HepG2 (cell line): ENCODE results near the gene DDR1. TPM values are rescaled to one million over a fixed set of nuclear protein-coding genes. Genes with fewer than 3 reads are reported as not detected.

ENCODE experiments used
- AKAP8 ChIP-seq: sonication (generic); formaldehyde crosslinking; IDR thresholded peaks from 2 replicates; pipeline ENCODE4 v1.5.1; 2020; ENCODE audit warnings: mild to moderate bottlenecking, missing genetic modification reagents
- CTCF ChIP-seq: sonication (generic); formaldehyde crosslinking; IDR thresholded peaks from 2 replicates; pipeline ENCODE4 v1.5.0; 2020; ENCODE audit warnings: mild to moderate bottlenecking, missing genetic modification reagents, moderate library complexity
- EHMT2 ChIP-seq: fragments of 200-600 bp; sonication (generic); IDR thresholded peaks from 2 replicates; pipeline ENCODE4 v1.7.0; 2017; ENCODE audit warnings: antibody characterized with exemption, low read depth, low read length, borderline replicate concordance
- KDM3A ChIP-seq: IDR thresholded peaks from 2 replicates; pipeline ENCODE4 v1.6.1; 2018; ENCODE audit warnings: low read depth, missing compliant biosample characterization
- KLF12 ChIP-seq: sonication (generic); formaldehyde crosslinking; IDR thresholded peaks from 2 replicates; pipeline ENCODE4 v1.4.0; 2020; ENCODE audit warnings: missing genetic modification reagents, borderline replicate concordance
- MTA1 ChIP-seq: sonication (generic); formaldehyde crosslinking; IDR thresholded peaks from 2 replicates; pipeline ENCODE4 v1.4.0; 2020; ENCODE audit warnings: missing genetic modification reagents, mild to moderate bottlenecking, borderline replicate concordance
- PAWR ChIP-seq: sonication (generic); formaldehyde crosslinking; IDR thresholded peaks from 2 replicates; pipeline ENCODE4 v1.4.0; 2020; ENCODE audit warnings: missing genetic modification reagents, mild to moderate bottlenecking, borderline replicate concordance
- PRDM15 ChIP-seq: sonication (generic); formaldehyde crosslinking; IDR thresholded peaks from 2 replicates; pipeline ENCODE4 v1.4.0; 2020; ENCODE audit warnings: missing genetic modification reagents
- REST ChIP-seq, 2 experiments: IDR thresholded peaks; 2 replicates each; pipeline ENCODE4 v1.6.1; 2011 to 2012; ENCODE audit warnings: low read length in 2 of 2, borderline replicate concordance in 1 of 2, low read depth in 1 of 2, mild to moderate bottlenecking in 1 of 2, moderate library complexity in 1 of 2
- SAP130 ChIP-seq: IDR thresholded peaks from 2 replicates; pipeline ENCODE4 v1.6.1; 2016; ENCODE audit warnings: low read depth
- TMF1 ChIP-seq: sonication (generic); formaldehyde crosslinking; IDR thresholded peaks from 2 replicates; pipeline ENCODE4 v1.8.1; 2022; ENCODE audit warnings: low read depth, missing genetic modification reagents
- YEATS4 ChIP-seq: sonication (generic); formaldehyde crosslinking; IDR thresholded peaks from 2 replicates; pipeline ENCODE4 v1.4.0; 2020; ENCODE audit warnings: missing genetic modification reagents, borderline replicate concordance
- ZKSCAN1 ChIP-seq: fragments of 150-350 bp; IDR thresholded peaks from 2 replicates; pipeline ENCODE4 v1.6.1; 2014; ENCODE audit warnings: low read length
- ZNF207 ChIP-seq: fragments of 450-650 bp; IDR thresholded peaks from 2 replicates; pipeline ENCODE4 v1.6.1; 2016; ENCODE audit warnings: antibody characterized with exemption, borderline replicate concordance
- ZNF225 ChIP-seq: sonication (generic); formaldehyde crosslinking; IDR thresholded peaks from 2 replicates; pipeline ENCODE4 v1.4.0; 2020; ENCODE audit warnings: mild to moderate bottlenecking, missing genetic modification reagents
- ZNF484 ChIP-seq: sonication (generic); formaldehyde crosslinking; IDR thresholded peaks from 2 replicates; pipeline ENCODE4 v1.5.1; 2020; ENCODE audit warnings: mild to moderate bottlenecking, low read depth, missing genetic modification reagents, borderline replicate concordance
- ZNF563 ChIP-seq: sonication (generic); formaldehyde crosslinking; IDR thresholded peaks from 2 replicates; pipeline ENCODE4 v1.8.0; 2022; ENCODE audit warnings: mild to moderate bottlenecking, moderate library complexity, missing genetic modification reagents
- ZNF747 ChIP-seq: sonication (generic); formaldehyde crosslinking; IDR thresholded peaks from 2 replicates; pipeline ENCODE4 v1.8.1; 2023; ENCODE audit warnings: missing genetic modification reagents, mild to moderate bottlenecking, borderline replicate concordance
- ZNF768 ChIP-seq: sonication (generic); formaldehyde crosslinking; IDR thresholded peaks from 2 replicates; pipeline ENCODE4 v1.4.0; 2020; ENCODE audit warnings: missing genetic modification reagents
- ZNF790 ChIP-seq: sonication (generic); formaldehyde crosslinking; IDR thresholded peaks from 2 replicates; pipeline ENCODE4 v1.8.0; 2022; ENCODE audit warnings: missing genetic modification reagents, mild to moderate bottlenecking, borderline replicate concordance
- ZSCAN30 ChIP-seq: sonication (generic); formaldehyde crosslinking; IDR thresholded peaks from 2 replicates; pipeline ENCODE4 v1.5.0; 2020; ENCODE audit warnings: mild to moderate bottlenecking, missing genetic modification reagents
- polyA plus RNA-seq, 8 experiments: library from polyadenylated mRNA; depleted of rRNA in 3 of 8; stranded (reverse) in 7 of 8; unstranded in 1 of 8; fragments of >200 nt; fragmentation: Illumina TruSeq in 4 of 8; extraction: Trizol in 4 of 8; gene quantifications; 2 replicates each; pipeline versions ENCODE4 v1.2.1 to v1.2.3, GENCODE V29; 2011 to 2016; ENCODE audit warnings: low read depth in 4 of 8, missing spikeins in 1 of 8, mixed read lengths in 1 of 8; ENCODE audit not compliant: insufficient read depth in 1 of 8
- total RNA-seq, 5 experiments: library from RNA; depleted of rRNA; stranded (reverse); fragments of >200 nt; fragmentation: Illumina TruSeq; extraction: Trizol; gene quantifications; 2 replicates each; pipeline ENCODE4 v1.2.3, GENCODE V29; 2016; ENCODE audit warnings: low read depth in 1 of 5

Gene DDR1
- total and polyA plus RNA-seq, 2 of the 13 experiments (the other 11 are each of a cell fraction or from before 2014, with no cell fraction given), result 16.7 to 20.2 TPM

GRCh38 chr6:30914076-30914853 is 29.9 kb downstream of the DDR1 start, which contains the start of gene VARS2 (continued):
- TF ChIP-seq KLF12 (CRISPR knock-in tag) (peak; percentile 87), ZNF747 (CRISPR knock-in tag) (peak; percentile 86), TMF1 (peak; percentile 95; the same call in 1 of the 2 replicates), PRDM15 (CRISPR knock-in tag) (peak; percentile 89), KDM3A (CRISPR knock-in tag) (peak; percentile 85), PAWR (CRISPR knock-in tag) (peak; percentile 85; the same call in 1 of the 2 replicates), CTCF (peak; percentile 81), AKAP8 (CRISPR knock-in tag) (peak; percentile 97), ZNF225 (CRISPR knock-in tag) (peak; percentile 63; the same call in 1 of the 2 replicates), EHMT2 (no peak), SAP130 (CRISPR knock-in tag) (peak; percentile 96), ZKSCAN1 (no peak), ZNF484 (CRISPR knock-in tag) (no peak), ZNF563 (CRISPR knock-in tag) (peak; percentile 90), ZSCAN30 (CRISPR knock-in tag) (no peak; the same call in 1 of the 2 replicates), MTA1 (CRISPR knock-in tag) (peak; percentile 48; the same call in 1 of the 2 replicates), ZNF768 (CRISPR knock-in tag) (peak; percentile 89), YEATS4 (CRISPR knock-in tag) (peak; percentile 95), REST (IDR thresholded peaks at IDR 0.05; ENCODE audit: borderline replicate concordance in 1 of 2, low read depth in 1 of 2, low read length in 2 of 2) (peak in 1 of 2 experiments; percentile 52; a peak in 1 of 4 replicates), ZNF790 (peak; percentile 60; the same call in 1 of the 2 replicates), ZNF207 (no peak)
